Hepatocyte (in vitro differentiated cells): Measurements from ENCODE around the gene BSDC1.

Source experiments
- EZH2 ChIP-seq: fragments of 200-600 bp; sonication (generic); IDR thresholded peaks from 2 replicates; pipeline ENCODE4 v1.6.1; 2016; ENCODE audit warnings: antibody characterized with exemption, mild to moderate bottlenecking, borderline replicate concordance
- EZH2phosphoT487 ChIP-seq: fragments of 200-600 bp; sonication (generic); IDR thresholded peaks from one replicate; pipeline ENCODE4 v1.6.1; 2018; ENCODE audit warnings: antibody characterized with exemption, mild to moderate bottlenecking, low read depth, moderate library complexity; ENCODE audit not compliant: unreplicated experiment, severe bottlenecking
- TF ChIP-seq, protein P1 (sequence below): fragments of 200-600 bp; sonication (generic); IDR thresholded peaks from 2 replicates; pipeline ENCODE4 v1.5.1; 2016; ENCODE audit warnings: antibody characterized with exemption, mild to moderate bottlenecking; ENCODE audit not compliant: poor library complexity

DNA sequence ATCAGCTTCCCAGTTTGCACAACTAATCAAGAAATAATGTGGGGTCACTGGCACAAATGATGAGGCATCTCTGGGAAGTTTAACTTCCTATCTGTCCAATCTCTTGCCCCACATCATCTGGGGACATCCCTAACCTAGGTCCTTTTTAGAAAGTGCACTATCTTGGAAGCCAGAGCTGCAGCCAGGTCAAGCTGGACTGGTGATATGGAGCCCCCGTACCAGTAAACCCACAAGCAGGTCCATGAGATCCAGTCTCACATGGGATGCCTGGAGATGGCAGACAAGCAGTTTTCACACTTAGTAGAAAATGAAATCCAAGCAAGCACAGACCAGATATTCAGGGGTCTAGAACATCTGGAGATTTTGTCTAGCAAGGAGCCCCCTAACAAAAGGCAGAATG is 27.5 kb upstream of the BSDC1 start:
- TF ChIP-seq, protein P1, sequence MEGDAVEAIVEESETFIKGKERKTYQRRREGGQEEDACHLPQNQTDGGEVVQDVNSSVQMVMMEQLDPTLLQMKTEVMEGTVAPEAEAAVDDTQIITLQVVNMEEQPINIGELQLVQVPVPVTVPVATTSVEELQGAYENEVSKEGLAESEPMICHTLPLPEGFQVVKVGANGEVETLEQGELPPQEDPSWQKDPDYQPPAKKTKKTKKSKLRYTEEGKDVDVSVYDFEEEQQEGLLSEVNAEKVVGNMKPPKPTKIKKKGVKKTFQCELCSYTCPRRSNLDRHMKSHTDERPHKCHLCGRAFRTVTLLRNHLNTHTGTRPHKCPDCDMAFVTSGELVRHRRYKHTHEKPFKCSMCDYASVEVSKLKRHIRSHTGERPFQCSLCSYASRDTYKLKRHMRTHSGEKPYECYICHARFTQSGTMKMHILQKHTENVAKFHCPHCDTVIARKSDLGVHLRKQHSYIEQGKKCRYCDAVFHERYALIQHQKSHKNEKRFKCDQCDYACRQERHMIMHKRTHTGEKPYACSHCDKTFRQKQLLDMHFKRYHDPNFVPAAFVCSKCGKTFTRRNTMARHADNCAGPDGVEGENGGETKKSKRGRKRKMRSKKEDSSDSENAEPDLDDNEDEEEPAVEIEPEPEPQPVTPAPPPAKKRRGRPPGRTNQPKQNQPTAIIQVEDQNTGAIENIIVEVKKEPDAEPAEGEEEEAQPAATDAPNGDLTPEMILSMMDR: no peak
- TF ChIP-seq EZH2phosphoT487 (no peak), EZH2 (no peak)
